HG03135 (cell line): ENCODE data around the gene MC2R.

ENCODE experiments used
- ATAC-seq: cut with Tn5 transposase; IDR thresholded peaks from one replicate; pipeline ENCODE4 v1.9.1; 2021; ENCODE audit warnings: mild to moderate bottlenecking, moderate library complexity; ENCODE audit not compliant: unreplicated experiment

Gene MC2R

DNA sequence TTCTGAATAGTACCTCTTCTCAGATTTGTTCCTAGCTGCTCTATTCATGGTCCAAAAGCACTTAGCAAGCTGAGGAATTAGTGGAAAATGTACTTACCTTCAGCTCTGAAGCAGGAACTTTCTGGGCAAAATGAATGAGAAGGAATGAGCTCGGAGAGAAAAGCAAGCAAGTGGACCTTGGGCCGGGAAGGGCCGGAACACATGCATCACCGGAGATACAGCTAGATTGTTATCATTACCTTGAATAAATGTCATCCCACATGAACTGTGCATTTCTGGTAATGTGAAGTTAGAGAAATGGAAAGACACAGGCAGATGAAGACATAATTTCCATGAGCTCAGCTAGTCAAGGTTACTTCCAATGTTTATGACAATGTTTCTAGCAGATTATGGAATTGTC lies at the start of gene MC2R:
TSS of gene MC2R (minus strand) at position 146 of the 400 bp plus-strand sequence. CDS start 30,018 bp downstream, outside the sequence.
- no peak for ATAC-seq

DNA sequence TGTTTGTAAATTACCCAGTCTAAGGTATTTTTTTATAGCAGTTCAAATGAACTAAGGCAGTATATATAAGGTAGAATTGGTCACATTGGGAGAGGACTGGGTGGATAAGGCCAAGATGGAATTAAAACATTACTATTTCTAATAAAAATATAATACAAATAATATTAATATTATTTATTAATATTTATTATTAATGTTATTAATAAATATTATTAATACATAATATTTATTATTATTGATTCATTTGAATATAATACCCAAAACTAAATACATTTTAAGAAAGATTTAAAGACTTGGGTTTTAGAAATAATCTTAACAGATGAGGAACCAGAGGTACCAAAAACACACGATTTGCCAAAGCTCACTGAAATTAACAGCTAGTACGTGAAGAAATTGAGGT lies 30.5 kb upstream of the MC2R start:
- no peak for ATAC-seq

DNA sequence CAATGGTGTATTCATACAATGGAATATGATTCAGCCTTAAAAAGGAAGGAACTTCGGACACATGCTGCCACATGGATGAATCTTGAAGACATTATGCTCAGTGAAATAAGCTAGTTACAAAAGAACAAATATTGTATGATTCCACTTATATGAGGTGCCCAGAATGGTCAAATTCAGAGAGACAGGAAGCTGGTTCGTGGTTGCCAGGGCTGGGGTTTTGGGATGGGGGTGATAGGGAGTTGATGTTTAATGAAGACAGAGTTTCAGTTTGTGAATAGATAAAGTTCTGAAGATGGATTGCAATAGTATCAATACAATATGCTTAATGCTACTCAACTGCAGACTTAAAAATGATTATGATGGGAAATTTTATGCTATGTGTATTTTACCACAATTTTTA lies 28.0 kb upstream of the MC2R start:
- ATAC-seq, result no peak

DNA sequence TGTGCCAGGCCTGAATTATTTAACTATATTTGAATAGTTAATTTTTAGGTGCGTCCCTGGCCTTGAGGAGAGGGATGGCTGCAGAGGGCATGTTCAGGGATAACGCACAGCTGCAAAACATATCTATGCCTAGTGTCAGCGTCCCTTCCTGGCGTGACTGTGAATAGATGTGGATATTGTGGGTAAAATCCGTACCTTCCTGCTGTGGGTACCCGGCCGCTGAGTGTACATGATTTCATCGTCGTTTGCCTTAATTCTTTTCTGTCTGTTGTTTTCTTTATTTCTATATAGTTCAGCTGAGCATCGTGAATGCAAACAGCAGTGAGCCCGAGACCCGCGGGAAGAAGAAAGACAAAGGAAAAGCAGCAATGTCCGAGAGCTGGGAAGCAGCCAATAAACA lies 25.0 kb upstream of the MC2R start:
- no peak for ATAC-seq

DNA sequence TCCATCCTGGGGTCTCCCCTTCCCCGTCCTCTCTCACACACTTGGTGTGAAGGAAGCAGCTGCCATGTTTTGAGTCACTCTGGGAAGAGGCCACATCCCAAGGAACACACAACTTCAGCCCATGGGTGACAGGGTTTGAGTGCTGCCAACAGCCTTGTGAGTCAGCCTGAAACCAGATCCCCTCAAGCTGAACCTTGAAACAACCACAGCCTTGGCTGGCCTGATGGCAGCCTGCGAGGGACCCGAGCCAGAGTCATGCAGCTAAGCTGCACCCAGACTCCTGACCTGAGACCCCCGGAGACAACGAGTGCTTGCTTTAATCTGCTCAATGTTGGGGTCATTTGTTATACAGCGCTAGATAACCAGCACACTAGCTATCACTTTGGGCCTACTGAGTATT lies 19.3 kb upstream of the MC2R start:
- ATAC-seq, result no peak

DNA sequence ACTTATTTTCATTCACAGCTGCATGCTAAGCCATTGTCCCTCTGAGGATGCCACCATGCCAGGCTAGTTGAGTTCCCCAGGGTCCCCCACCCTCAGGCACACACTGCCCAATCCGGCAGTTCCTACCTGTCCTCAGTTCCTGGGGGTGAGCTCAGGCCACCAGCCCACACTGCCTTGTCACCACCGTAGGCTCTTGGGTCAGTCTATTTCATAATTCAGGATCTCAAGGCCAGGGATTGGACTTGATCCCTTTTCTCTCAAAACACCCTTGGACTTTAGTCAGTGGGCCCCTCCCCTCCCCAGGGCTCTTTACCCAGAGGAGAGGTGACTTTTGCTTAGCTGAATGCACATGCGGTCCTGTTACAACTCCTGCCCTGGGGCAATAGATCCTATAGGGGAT lies 18.7 kb upstream of the MC2R start:
- no peak for ATAC-seq

DNA sequence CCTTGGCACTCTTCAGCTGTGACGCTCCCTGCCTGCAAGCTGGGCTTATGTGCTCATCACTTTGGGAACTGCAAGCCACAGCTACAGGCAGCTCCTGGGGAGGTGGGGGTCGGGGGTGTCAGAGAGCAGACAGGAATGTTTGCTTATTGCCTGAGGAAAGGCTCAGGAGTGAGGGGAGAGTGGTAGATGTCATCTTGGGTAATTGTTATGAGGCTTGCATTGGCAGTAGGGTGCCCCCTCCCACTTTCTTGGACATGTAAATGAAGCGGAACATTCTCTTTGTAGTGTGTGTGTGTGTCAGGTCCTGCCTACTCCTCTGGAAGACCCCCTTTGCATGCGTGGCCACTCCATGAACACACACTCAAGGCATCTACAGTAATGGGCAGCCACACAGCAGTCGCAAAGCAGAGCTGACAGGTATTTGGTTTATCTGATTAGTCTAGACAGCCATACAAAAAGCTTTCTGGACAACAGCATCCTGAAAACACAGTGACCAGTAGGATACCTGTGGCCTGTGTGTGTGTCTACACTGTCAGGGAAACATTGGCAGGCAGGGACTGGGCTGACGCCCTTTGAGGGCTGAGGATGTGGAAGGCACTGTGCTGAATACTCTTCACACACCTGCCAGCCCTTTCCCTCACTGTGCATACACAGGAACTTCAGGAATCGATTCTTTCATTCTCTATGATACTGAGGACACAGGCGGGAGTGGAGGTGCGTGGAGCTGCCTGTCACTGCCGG lies 17.1 kb upstream of the MC2R start:
- ATAC-seq, result no peak

DNA sequence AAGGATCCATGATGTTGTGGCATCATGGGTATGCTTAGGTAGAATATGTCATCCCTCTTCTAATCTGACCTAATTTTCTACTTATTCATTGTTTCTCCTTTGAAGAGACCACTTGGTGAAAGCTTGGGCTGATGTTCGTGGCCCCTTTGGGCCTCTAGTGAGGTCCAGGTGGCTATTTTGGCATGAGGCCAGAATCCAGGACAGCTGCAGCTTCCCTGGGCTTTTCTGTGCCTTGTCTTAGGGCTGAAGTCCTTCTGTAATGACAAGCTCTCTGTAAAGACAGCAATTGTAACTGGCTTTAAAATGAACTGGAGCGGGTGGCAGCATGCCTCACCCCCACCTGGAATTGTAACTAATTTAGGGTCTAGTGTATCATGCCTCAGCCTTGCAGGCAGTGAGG lies 15.6 kb upstream of the MC2R start:
- no peak for ATAC-seq

DNA sequence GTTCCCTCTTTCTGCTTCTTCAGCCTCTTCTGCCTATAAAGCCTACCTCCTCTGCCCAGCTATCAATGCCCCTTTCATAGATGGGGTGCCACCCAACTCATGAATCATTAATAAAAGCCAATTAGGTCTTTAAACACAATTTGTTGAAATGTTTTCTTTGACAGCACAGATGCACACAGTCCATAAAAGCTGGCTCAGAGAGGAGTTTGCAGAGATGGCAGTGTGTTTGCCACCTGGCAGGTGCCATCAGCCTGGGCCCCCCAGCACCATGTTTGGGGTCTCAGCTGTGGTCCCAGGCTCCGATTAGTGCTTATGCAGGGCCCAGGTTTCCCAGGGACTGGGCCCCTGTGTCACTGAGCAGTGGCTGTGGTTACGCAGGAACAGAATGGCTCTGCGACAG lies 7.9 kb upstream of the MC2R start:
- ATAC-seq, result no peak

DNA sequence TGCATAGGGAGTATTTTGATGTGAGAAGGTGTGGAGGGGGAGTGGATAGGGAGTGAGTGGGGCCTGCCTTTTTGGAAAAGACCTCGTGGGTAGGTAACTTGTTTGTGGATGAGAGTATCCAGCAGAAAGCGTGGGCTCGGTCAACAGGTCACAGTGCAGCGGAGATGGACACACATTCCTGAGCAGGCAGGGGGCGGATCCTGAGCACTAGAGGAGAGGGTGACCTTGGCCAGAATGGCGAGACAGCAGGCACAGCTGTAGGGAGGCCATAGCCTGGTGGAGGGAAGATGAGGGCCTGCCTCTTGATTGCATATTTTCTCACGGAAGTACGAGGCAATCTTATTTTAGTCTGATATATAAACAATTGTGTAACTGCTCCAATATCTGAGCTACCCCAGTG lies 3.6 kb upstream of the MC2R start:
- ATAC-seq, result no peak

DNA sequence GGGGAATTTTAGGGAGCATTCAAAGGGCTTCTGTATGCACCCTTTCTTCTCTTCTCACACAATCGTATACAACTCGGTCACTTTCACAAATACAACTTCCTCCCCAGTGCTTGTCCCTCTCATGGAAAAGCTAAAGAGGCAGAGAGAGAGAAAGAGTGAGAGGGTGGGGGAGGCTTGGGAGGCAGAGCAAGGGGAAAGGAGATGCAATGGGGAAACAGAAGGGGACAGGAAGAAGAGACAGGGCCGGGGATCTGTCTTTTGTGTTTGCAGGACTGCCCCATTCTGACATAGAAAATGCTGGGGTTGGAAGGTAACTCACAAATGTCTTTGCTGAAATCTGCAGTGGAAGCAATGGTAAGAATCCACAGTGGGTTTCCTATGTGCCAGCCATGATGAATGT lies 2.1 kb upstream of the MC2R start:
- ATAC-seq, result no peak

DNA sequence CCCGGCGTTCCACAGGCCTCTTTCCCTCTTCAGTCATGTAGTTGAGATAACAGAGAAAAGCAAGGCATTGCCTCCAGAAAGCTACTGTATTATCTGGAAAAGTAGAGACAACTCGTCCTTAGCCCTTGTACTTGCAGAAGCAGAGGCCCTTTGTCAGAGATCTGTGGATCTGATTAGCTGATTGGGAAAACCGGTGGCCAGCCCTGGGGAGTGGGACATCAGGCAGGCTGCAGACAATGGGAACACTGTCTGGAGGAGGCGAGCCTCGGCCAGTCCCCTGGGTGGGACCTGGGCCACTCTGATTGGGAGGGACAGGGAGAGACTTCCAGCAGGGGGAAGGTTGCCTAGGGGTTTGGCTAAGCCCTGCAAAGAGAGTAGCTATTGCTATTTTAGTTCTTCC lies 1.2 kb upstream of the MC2R start:
- no peak for ATAC-seq

DNA sequence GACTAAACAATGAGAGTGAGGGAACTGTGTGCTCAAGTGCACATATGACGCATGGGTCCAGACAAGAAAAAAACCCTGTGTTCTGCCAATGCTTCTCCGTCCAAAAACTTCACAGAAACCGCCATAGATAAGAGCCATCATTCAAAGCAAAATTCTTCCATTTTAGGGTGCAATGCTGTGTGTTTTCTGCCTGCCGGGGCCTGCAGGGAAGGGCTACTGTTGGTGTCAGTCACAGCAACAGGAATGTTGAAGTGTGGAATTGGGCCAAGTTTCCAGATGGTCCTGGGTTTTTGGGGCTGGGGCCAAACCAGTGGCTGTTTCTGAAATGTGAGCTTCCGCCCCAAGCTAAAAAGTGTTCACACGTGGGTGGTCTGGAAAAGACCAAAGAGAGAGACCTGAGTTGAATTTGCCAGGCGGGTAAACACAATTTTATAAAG lies 677 bp upstream of the MC2R start:
- ATAC-seq, result no peak

DNA sequence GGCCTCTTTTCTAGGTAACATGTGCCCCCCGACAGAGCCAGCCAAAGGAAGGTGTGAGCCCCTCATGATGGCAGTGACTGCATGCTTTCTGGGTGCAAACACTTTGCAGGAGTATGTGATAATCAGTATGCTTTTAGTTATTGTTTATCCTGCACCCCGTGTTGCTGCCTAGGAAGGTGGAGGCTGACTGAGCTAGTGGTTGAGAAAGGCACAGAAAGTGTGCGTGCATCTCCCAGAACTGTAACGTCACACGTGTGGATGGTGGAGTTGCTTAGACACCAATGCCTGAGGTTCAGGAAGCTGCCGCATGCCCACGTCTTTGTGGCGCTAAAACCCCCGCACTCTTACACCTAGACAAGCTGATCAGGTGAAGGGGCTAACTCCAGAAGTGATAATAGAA lies 580 bp downstream of the MC2R start:
- ATAC-seq, result no peak

DNA sequence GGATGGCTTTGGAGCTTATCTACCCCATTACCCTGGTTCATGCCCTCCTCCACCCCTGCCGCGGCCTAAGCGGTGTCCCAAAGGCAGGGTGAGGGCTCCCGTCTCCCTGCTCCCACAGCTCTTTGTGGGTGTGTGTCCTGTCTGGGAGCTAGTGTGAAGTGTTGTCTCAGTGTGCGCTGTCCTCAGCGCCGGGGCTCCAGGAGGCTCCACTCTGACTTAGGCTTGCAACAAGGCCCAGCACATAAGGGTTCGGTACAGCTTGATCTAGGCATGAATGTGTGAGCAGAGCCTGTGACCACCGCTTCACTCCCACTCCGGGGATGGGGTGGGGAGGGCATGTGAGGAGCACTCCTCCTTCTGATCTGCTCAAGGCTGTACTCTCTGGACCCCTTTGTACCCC lies 1.2 kb downstream of the MC2R start:
- ATAC-seq, result no peak

DNA sequence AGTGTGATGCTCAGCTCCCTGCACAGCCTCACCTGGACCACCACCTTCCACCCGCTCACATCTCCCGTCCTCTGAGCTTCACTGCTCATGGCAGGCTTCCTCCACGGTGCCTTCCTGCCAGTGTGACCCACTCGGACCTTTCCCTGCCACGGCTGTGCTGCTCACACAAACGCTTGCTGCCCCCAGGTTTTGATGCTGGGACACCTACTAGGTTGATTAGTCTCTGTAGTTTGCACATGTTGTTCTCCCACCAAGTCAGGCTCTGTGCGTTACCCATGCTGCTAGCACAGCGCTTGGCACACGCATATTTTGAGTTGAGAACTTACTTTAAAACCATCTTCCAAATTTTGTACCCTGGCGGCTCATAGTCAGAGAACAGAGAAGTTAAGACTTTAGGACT lies 2.1 kb downstream of the MC2R start:
- no peak for ATAC-seq

DNA sequence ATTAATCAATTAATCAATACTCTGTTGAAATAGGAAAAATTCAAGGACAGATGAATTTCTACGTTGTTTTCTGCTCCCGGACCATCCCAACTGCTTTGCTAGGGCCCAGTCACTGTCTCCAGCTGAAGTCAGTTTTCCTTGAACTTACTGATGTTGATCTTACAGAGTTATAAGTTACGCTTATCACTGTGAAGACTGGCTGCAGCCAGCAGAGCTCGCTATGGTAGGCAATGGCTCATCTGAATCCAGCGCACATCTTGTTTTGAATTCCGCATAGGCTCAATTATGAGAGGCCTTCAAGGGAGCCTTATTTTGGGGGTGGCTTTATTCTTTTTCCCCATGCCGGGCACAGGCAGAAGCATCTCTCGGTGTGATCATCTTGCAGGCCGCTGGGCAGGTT lies 2.7 kb downstream of the MC2R start:
- no peak for ATAC-seq

DNA sequence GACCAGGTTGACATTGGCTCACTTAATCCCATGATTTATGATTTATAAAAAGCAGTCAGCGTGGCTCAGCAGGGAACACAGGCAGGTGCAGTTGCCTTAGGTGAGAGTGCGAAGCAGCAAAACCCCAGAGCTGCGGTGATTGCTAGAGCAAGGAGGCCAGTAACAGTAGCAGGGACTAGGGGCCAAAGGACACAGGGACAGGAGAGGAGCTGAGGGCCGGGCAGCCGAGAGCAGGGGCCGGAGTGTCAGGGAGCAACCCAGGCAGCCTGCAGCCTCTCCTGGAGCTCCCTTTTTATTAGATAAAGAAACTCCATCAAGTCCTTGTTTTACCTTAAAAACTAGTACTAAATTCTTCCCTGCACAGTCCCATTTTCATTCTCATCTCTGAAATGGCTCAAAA lies 4.3 kb downstream of the MC2R start:
- no peak for ATAC-seq

DNA sequence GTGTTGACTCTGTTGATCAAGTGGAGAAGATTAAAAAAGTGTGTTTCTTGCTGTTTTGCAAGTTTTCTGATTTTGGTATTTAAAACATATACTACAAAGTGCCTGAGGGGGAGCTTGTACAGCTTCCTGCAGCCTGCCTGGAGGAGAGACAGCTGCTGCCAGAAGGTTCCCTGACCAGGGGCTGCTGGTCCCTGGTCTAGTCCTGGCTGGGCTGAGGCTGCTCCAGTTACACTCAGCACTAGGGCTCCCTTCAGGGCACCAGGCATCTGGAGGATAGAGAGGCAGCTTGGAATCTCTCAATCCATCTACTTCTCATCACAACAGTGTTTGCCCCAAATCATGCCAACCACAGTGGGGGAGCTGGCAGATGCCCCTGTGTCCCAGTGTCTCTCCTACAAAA lies 4.8 kb downstream of the MC2R start:
- no peak for ATAC-seq

DNA sequence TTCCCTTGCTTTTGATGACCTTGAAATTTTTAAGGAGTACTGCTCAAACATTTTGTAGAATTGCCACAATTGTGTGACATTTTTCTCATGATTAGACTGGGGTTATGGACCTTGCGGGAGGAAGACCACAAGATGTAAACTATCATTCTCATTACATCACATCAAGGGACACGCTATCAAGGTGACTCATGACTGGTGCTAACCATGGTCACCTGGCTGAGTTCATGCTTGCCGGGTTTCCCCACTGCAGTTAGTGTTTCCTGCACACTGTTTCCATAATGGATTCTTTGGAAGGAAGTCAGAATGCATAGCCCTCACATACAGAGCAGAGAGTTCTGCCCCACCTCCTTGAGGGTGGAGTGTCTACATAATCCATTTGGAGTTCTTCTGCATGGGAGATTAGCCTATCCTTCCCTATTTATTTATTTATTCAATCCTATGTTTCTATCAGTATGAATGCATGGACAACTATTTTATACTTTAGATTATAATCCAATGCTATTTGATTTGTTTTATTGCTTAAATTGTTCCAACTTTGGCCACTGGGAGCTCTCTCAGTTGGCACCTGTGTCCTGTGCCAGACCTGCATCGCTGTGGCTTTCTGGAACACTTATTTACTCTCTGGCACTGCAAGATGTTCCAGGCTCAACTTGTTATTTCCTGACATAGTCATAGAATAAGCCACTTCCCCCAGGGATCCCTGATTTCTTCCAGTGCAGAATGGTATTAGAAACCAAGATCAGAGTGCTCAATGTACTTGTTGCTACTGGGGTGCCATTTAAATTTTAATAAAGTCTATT lies 6.0 kb downstream of the MC2R start:
- ATAC-seq, result no peak

DNA sequence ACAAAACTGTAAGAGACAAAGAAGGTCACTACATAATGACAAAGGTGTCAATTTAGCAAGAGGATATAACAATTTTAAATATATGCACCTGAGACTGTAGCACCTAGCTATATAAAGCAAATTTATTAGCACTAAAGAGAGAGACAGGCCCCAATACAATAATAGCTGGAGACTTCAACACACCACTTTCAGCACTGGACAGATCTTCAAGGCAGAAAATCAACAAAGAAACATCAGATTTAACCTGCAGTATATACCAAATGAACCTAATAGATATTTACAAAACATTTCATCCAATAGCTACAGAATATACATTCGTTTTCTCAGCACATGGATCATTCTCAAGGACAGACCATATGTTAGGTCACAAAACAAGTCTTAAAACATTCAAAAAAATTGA lies 14.7 kb downstream of the MC2R start:
- no peak for ATAC-seq

DNA sequence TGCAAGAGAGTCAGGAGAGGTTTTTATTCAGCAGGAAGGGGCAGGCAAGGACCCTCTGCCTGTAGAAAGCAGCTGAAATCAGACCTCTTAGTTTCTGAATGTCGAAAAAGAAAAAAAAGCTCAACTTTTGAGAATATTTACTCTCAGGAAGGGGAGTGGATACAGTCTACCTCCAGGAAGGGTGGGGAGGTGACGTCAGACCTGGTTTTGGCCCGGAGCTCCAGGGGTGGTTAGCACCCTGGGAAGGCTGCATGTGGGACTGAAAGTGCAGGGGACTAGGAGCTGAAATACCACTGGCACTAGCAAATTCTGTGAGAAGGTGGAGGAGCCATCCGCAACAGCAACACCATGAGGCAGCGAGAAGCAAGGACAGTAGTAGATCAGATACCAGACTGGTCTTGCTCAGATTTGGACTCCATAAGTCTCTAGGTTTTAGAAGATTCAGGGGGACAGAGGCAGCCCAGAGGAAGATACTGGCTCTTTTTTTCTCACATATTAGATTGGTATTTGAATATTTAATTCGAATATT lies 19.8 kb downstream of the MC2R start:
- no peak for ATAC-seq
